NT2/D1 (cell line): ENCODE data around the gene SLC27A3.

ENCODE experiments used
- SUZ12 ChIP-seq: IDR thresholded peaks from 2 replicates; pipeline ENCODE4 v1.6.1; 2011; ENCODE audit not compliant: insufficient read length, insufficient read depth; ENCODE audit errors: extremely low read depth
- YY1 ChIP-seq: IDR thresholded peaks from 2 replicates; pipeline ENCODE4 v1.6.1; 2011; ENCODE audit not compliant: insufficient read length, insufficient read depth
- ZNF274 ChIP-seq: IDR thresholded peaks from 2 replicates; pipeline ENCODE4 v1.6.1; 2011; ENCODE audit warnings: mild to moderate bottlenecking, low read depth, low read length

GRCh38 chr1:153779781-153780541 is 4.8 kb downstream of the SLC27A3 start:
- TF ChIP-seq YY1 (no peak), ZNF274 (no peak), SUZ12 (no peak)
